GM19452 (cell line): Measurements from ENCODE around the gene WWC1.
"Not testable (repeated sequence)": the region's sequence is repeated elsewhere in the genome, so short reads cannot be mapped to it uniquely, and the experiment has no call there.

Experiments used
- ATAC-seq: cut with Tn5 transposase; IDR thresholded peaks from one replicate; pipeline ENCODE4 v1.9.1; 2021; ENCODE audit not compliant: unreplicated experiment

WWC1 gene

DNA sequence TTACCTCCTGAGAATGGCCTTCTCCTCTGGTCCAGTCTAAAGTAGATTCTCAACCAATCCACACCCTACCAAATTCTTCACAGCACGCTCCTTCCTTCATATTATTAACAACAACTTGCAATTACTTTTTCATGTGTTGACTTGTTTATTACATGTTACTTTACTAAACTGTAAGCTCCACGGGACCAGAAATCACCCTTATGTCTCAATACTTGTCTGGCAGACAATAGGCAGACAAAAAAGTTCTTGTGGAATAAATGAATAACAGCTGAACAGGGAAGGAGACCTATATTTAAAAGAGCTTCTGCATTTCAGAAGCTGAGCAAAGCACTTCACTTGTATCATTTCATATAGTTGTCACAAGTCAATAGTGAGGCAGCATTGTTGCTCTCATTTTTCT, 5.7 kb upstream of the WWC1 start:
- no peak for ATAC-seq

DNA sequence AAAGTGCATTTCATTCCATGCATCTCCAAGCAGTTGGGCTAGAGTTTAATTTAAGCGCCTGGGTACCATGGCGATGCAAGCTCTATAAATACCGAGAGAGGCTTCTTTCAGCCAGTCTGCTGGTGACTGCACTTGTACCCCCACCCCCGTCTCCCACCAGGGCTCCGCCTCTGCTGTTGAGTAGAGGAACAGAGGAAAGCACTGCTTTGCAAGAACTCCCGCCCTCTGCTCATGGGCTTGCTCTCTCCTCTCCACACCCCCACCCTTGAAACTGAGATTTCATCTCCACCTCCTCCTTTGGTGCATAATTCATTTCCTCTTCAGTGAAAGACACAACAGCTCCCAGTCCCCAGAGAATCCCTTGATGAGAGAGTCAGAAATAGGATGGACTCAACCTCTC, 5.1 kb upstream of the WWC1 start:
- no peak for ATAC-seq

DNA sequence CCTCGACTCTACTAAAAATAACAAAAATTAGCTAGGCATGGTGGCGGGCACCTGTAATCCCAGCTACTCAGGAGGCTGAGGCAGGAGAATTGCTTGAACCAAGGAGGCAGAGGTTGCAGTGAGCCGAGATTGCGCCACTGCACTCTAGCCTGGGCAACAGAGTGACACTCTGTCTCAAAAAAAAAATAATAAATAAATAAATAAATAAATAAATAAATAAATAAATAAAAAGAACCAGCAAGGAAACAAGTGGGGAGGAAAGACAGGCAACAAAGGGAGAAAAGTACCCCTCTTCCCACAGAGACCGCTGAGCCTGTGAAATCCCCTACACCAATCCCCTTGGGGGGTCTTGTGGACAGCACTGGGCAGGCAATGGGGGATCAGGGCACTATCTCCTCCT, 4.6 kb upstream of the WWC1 start:
- not testable (repeated sequence) for ATAC-seq

DNA sequence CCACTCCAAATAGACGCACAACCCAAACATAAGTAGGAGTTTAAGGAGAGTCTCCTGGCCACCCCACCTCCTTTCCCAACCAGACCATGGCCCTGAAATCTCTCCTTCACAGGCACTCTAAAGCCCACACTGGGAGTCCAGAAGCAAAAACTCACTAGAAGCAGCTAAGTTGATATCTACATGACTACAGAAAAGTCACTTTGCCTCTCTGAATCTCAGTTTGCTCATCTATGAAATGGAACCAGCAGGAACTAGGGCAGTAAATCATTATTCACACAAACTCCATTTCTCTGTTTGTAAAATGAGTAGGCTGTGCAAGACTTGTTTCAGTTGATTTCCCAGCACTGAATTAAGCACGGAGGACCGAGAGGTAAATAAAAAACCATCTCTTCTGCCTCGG, 4.1 kb upstream of the WWC1 start:
- ATAC-seq = no peak

DNA sequence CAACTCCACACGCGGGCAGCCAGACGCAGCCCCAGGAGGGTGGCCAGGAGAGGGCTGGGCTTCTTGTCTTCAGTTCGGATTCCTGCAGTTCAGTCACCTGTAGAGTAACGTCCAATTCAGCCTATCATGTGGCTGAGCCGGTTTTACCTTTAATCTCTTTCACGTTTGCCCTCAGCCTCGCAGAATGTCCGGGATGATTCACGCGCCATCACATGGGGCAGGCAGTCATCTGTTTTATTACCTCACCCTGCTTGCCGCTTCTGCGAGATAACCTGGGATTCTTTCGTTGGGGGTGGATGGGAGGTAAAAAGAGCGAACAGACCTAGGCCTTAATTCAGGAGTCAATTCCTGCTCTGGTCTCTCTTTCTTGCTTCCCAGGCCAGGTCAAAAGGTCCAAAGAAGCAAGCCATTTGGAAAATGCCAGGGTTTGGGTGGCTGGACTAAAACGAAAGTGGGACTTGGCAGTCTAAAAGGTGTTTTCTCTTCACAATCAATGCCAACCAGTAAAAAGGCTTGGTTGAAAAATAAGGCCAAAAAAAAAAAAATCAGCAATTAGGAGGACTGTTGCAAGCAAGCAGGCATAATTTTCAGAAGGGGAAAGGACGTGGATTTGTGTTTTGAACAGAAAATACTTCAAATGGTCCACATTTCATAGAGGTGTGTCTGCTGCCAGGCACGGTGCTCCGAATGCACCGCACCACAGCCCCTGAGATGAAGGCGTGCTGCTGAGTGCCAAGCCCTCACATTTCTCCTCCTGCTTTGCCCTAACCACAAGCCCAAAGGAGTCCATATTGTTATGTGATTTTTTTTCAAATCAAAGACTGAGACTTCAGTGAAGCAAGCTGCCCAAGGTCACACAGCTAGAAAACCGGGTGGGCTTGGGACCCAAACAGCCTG, 2.8 kb upstream of the WWC1 start:
- no peak for ATAC-seq

DNA sequence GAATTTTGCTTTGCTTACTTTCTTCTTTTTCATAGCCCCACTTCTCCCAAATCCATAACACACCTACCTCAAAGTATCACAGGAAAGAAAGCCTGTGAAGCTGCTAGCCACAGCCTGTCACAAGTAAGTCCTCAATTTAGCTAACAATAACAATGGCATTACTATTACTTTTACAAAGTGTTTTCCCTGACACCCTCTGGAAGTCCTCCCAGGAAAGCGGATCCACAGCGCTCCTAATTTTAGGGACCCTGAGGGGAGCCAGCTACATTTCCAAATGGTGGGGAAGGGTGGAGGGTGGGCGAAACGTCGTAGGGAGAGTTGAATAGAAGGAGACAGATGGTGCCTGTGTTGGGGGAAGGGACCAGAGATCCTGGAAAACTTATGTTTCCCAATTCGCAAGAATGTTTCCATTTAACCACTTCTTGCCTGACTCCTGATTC, 523 bp upstream of the WWC1 start:
- no peak for ATAC-seq

GRCh38 chr5:168291964-168292785, 730 bp downstream of the WWC1 start:
- ATAC-seq = peak; percentile 37

DNA sequence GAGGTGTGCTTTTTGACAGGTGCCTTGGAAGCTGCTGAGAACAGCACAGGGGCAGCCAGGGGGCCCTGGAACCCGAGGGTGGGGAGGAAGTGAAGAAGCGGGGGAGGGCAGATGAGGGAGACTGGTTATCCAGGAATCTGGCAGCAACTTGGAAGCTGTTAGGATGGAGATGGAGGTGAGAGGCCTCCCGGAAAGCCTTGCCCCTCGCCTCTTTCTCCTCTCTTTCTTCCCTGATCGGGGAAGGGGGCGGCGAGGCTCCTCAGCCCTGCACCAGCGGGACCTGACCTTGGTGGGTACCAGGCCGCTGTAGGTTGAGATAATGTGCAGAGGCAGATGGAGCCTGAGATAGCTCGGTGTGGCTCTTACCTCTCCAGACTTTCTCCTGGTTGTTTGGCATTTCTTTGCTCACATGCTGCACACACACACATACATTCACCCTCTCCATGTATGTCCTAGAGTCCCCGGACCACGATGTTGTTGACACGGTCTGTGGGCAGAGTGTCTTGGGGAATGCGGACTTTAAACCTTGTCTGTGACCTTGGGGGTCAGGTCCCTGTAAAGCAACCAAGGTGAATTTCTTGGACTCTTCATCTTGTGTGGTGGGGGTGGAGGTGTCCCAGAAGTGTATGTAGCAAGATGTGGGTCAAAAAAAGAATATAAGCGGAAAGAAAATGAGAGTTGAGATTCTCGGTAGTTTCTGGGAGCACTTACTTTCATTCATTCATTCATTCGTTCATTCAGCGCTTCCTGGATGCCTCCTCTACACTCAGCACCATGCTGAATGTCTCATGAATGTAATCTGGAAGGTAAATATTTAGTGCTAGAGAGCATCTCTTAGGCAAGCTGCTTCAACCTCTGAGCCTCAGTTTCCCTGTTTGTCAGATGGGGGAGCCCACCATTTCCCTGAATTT, 1.6 kb downstream of the WWC1 start:
- no peak for ATAC-seq

DNA sequence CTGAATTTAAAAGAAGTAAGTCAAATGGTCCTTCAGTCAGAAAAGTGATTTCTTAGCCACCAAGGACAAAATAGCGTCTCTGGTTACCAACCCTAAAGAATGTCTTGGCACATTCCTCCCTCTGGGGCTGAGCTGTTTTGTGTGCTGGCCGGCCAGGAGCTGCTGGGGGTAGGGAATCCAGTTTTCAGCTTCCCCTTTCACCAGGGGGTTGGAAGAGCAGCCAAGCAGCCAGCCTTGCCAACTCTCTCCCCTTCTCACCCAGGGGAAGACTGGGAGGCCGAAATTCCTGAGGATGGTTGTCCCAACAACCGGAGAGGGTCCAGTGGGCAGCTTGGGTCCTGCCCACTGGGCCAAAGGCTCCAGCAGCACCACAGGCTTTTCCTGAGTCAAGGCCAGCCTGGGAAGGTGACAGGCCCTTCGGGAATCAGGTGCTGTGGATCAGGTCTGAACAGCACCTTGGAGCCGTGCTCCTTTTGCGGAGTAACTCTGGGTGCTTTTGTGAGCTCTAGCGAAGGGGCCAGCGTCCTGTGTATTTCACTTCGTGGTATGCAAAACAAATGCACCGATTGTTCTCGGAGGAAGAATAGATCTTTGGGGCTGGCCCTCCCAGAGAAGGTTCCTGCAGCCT, 4.2 kb downstream of the WWC1 start:
- ATAC-seq = no peak

DNA sequence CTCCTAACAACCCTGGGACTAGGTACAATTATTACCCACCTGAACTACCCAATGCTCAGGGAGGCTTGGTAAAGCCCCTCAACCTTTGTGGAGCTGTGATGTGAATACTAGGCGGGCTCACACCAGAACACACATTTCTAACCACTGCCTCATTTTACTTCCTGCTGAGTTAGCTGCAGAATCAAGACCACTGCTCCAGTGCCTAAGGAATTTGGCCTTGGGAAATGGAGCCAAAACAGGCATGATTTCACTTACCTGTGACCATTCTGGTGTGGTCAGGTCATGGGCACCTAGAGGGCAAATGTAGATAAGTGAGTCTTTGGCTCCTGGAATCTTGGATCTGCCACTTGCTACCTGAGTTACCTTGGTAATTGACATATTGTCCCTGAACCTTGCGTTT, 5.2 kb downstream of the WWC1 start:
- no peak for ATAC-seq

DNA sequence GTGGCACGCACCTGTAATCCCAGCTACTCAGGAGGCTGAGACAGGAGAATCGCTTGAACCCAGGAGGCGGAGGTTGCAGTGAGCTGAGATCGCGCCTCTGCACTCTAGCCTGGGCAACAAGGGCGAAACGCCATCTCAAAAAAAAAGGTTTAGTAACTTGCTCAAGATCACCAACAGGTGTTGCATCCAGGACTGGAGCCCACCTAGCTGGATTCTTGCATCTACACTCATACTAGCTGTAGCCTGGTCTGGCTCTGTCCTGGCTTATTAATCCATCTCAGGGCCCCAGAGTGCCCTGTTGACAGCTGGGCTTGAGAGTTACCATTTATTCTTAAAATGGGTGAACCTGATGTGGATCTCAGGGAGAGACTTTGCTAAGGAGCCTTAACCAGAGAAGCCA, 7.5 kb downstream of the WWC1 start:
- ATAC-seq = no peak

- no peak for ATAC-seq
Measured at GRCh38 chr5:168299372-168299771, 7.9 kb downstream of the WWC1 start.

GRCh38 chr5:168300326-168301182, 9.1 kb downstream of the WWC1 start:
- no peak for ATAC-seq

GRCh38 chr5:168301593-168302390, 10.3 kb downstream of the WWC1 start:
- no peak for ATAC-seq

DNA sequence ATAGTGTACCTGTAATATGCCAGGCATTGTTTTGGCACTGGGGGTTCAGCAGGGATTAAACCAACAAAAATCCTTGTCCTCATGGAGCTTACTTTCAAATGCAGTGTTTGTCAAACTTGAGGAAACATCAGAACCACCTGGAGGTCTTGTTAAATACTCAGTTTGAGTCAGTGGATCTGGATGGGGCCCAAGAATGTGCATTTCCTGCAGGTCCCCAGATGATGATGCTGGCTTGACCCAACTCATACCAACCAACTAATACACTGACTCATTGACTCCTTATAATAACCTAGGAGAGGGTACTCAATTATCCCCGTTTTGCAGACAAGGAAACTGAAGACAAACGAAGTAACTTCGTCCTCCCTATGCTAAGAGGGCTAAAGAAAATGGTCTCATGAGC, 11.3 kb downstream of the WWC1 start:
- no peak for ATAC-seq

DNA sequence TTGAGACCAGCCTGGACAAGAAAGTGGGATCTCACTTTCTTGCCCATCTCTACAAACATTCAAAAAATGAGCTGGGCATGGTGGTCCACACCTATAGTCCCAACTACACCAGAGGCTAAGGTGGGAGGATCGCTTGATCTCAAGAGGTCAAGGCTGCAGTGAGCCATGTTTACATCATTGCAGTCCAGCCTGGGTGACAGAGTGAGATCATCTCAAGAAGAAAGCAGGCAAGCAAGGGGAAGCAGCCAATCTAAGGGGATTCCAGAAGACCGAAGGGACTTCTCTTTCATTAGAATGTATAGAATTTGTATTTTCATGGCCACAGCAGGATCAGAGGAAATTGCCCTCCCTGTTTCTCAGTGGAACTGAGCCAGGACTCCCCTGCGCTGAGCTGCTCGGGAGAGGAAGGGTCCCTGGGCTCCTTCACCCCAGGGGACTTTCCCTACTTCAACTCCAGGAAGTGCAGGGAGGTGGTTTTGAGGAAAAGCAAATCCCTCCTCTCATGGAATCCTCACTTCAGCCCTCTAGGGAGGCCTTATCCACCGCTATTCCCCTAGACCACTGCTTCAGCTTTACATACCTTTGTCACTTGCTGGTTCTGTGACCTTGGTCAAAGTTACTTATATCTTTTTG, 12.1 kb downstream of the WWC1 start:
- ATAC-seq = no peak

DNA sequence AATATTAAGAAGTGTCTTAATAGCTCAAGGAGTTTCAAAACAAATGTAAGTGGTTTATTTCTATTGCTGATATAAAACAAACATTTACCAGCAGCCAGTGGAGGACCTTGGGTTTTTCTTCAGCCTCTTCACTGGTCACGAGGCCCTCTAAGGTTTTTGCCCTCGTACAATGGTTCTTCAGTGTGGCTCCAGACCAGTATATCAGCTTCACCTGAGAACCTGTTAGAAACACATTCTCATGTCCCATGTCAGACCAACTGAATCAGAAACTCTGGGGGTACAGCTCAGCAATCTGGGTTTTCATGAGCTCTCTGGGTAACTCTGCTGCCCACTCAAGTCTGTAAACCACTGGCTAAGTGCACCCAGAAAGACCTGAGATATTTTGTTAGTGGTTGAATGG, 12.9 kb downstream of the WWC1 start:
- ATAC-seq = no peak

GRCh38 chr5:168305281-168305680, 13.8 kb downstream of the WWC1 start:
- ATAC-seq = no peak
